CD4-positive, CD25-positive, alpha-beta regulatory T cell (primary cell): ENCODE data around the gene SKIC8. TPM values are rescaled to one million over a fixed set of nuclear protein-coding genes. Genes with fewer than 3 reads are reported as not detected.
A peak's percentile ranks its signal among the peaks of the same experiment; 100 is the strongest.

Source experiments
- ATAC-seq, 2 donors: fragments of 150-1000 bp; cut with Tn5 transposase; one replicate each; pipeline ENCODE4 v1.10.0; 2021; ENCODE audit warnings: low read depth in 2 of 2, moderate number of reproducible peaks in 2 of 2, moderate library complexity in 1 of 2
- DNase-seq, 3 donors: peaks; one replicate each; pipeline versions ENCODE4 v3.0.0 to v3.0.0-alpha.2; 2012 to 2022; ENCODE audit warnings: mixed read lengths in 1 of 3
- H3K27ac ChIP-seq: one replicate; pipeline ENCODE4 v1.7.0; 2013; ENCODE audit warnings: mild to moderate bottlenecking, low read length; ENCODE audit not compliant: insufficient read depth, poor library complexity, severe bottlenecking
- H3K27me3 ChIP-seq: one replicate; pipeline ENCODE4 v1.7.0; 2013; ENCODE audit warnings: low read length; ENCODE audit not compliant: control insufficient read depth, insufficient read depth
- H3K36me3 ChIP-seq: one replicate; pipeline ENCODE4 v1.7.0; 2013; ENCODE audit warnings: mild to moderate bottlenecking, low read length, moderate library complexity; ENCODE audit not compliant: control insufficient read depth, insufficient read depth
- H3K4me1 ChIP-seq: 2 replicates; pipeline ENCODE4 v1.7.0; 2013; ENCODE audit warnings: mild to moderate bottlenecking, low read length; ENCODE audit not compliant: insufficient read depth, control insufficient read depth, poor library complexity, severe bottlenecking
- H3K4me3 ChIP-seq: one replicate; pipeline ENCODE4 v1.7.0; 2013; ENCODE audit warnings: low read depth, mild to moderate bottlenecking, low read length, moderate library complexity
- H3K9me3 ChIP-seq, 2 experiments: 1 replicate in 1 of 2; 2 replicates in 1 of 2; pipeline ENCODE4 v1.7.0; 2013; ENCODE audit warnings: low read length in 2 of 2, mild to moderate bottlenecking in 1 of 2, moderate library complexity in 1 of 2; ENCODE audit not compliant: control insufficient read depth in 2 of 2
- H3K27ac Mint-ChIP-seq, 3 donors: one replicate each; pipeline ENCODE4 v1.8.0; 2020 to 2022; ENCODE audit warnings: mild to moderate bottlenecking in 3 of 3, mixed read lengths in 3 of 3, moderate library complexity in 2 of 3
- H3K27me3 Mint-ChIP-seq: one replicate; pipeline ENCODE4 v1.8.0; 2022; ENCODE audit warnings: mild to moderate bottlenecking, mixed read lengths
- H3K36me3 Mint-ChIP-seq: one replicate; pipeline ENCODE4 v1.8.0; 2020; ENCODE audit warnings: mixed read lengths
- H3K4me1 Mint-ChIP-seq, 4 donors: one replicate each; pipeline ENCODE4 v1.8.0; 2020 to 2022; ENCODE audit warnings: mixed read lengths in 4 of 4, mild to moderate bottlenecking in 1 of 4
- H3K4me3 Mint-ChIP-seq, 4 donors: one replicate each; pipeline ENCODE4 v1.8.0; 2020 to 2022; ENCODE audit warnings: mild to moderate bottlenecking in 4 of 4, mixed read lengths in 4 of 4, moderate library complexity in 3 of 4
- H3K9me3 Mint-ChIP-seq, 7 donors: one replicate each; pipeline ENCODE4 v1.8.0; 2020 to 2022; ENCODE audit warnings: mixed read lengths in 7 of 7, mild to moderate bottlenecking in 3 of 7, moderate library complexity in 2 of 7
- polyA plus RNA-seq, 4 donors: library from polyadenylated mRNA; unstranded; fragments of 300-500 nt; fragmentation: Illumina TruSeq; gene quantifications; one replicate each; pipeline ENCODE4 v1.2.3, GENCODE V29; 2021
- total RNA-seq: library from RNA; stranded (reverse); gene quantifications from one replicate; pipeline ENCODE4 v1.2.3, GENCODE V29; 2022

SKIC8 gene
- total and polyA plus RNA-seq, 5 donors from 2014 or later = 25.0 to 97.4 (median 89.8) TPM

DNA sequence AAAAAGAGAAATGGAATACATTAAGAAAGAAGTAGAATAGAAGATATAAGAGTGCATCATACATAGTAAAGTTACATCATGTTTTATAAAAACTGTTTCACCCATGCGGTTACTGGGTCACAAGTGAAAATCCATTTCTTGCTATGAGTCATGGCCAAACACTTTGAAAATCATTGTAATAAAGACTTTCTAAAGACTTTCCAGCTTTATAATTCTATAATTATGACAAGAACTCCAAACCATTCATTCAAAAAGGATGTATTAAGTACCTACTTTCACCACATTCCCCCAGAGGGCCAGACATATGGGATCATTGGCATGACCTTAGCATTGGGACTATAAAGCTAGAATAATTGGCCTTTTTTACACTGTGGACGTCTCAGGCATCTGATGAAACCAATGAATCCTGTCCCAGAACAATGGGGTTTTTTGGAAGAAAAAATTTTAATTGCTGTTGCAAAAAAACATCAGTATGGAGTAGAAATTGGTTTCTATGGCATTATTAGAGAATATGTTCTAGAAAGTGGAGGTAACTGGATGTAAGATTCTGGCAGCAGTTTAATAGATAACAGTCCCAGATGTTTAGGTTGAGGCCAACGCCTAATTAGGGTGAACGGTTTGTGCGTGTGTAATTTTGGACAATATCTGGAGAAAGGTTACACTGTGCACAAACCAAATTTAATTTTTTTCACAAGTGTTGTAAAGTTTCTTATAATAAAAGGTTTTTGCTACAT is 3.3 kb upstream of the SKIC8 start:
- Mint-ChIP-seq H3K4me1 (peaks cover 9 to 25% (median 13%) of the 10 kb centered on the region in 4 donors), H3K27me3 (peaks cover 28% of the 10 kb centered on the region), H3K9me3 (no peaks in the 10 kb centered on the region), H3K4me3 (peak overlapping the region in 2 of 4 donors; percentile 52 to 83), H3K27ac (no peak overlapping the region), H3K36me3 (no peaks in the 10 kb centered on the region)
- no peaks in the 10 kb centered on the region for H3K9me3 ChIP-seq
- H3K36me3 ChIP-seq = no peaks in the 10 kb centered on the region
- H3K4me3 ChIP-seq = no peak overlapping the region
- no peak overlapping the region for H3K27ac ChIP-seq
- DNase-seq = no peak
- peaks cover 14% of the 10 kb centered on the region for H3K4me1 ChIP-seq
- H3K27me3 ChIP-seq = no peaks in the 10 kb centered on the region
- ATAC-seq = no peak

GRCh38 chr15:78301828-78302227 is 2.4 kb upstream of the SKIC8 start:
- Mint-ChIP-seq H3K9me3 (no peaks in the 10 kb centered on the region), H3K4me3 (peak overlapping the region in 3 of 4 donors; percentile 56 to 83 (median 76)), H3K36me3 (no peaks in the 10 kb centered on the region), H3K27me3 (peaks cover 22% of the 10 kb centered on the region), H3K27ac (peak overlapping the region in 1 of 3 donors; percentile 32), H3K4me1 (peaks cover 12 to 31% (median 17%) of the 10 kb centered on the region in 4 donors)
- H3K4me1 ChIP-seq = peaks cover 14% of the 10 kb centered on the region
- no peak overlapping the region for H3K4me3 ChIP-seq
- no peaks in the 10 kb centered on the region for H3K27me3 ChIP-seq
- DNase-seq (no peak), ATAC-seq (no peak)
- H3K36me3 ChIP-seq = no peaks in the 10 kb centered on the region
- H3K9me3 ChIP-seq = no peaks in the 10 kb centered on the region
- H3K27ac ChIP-seq = no peak overlapping the region

- peak overlapping the region in 2 of 3 donors; percentile 32 to 51 for H3K27ac Mint-ChIP-seq
- DNase-seq (no peak), ATAC-seq (no peak)
- peak overlapping the region; percentile 56 to 83 (median 72) for H3K4me3 Mint-ChIP-seq
- H3K36me3 Mint-ChIP-seq = no peaks in the 10 kb centered on the region
- no peaks in the 10 kb centered on the region for H3K36me3 ChIP-seq
- H3K9me3 ChIP-seq = no peaks in the 10 kb centered on the region
- H3K27me3 ChIP-seq = no peaks in the 10 kb centered on the region
- peaks cover 20% of the 10 kb centered on the region for H3K27me3 Mint-ChIP-seq
- H3K4me1 ChIP-seq = peaks cover 14% of the 10 kb centered on the region
- peaks cover 12 to 32% (median 17%) of the 10 kb centered on the region in 4 donors for H3K4me1 Mint-ChIP-seq
- H3K9me3 Mint-ChIP-seq = no peaks in the 10 kb centered on the region
- no peak overlapping the region for H3K4me3 ChIP-seq
- no peak overlapping the region for H3K27ac ChIP-seq
Observed at GRCh38 chr15:78301326-78301725, 1.9 kb upstream of the SKIC8 start.

DNA sequence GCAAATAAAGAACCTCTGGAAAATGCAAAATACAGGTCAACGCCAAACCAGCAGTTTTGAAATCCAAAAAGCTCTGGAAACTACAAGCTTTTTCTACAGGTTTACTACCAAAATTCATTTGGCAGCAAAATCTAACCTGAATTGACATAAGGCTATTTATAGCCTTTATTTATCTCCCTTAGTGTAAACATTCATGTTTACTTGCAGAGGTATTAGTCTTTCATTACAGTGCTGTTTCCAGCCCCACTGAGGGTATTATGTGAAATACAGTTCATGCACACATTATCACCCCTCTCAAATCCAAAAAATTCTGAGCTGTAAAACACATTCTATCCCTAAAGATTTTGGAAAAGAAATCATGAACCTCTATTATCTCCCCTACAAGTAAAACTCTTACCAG is 7.2 kb downstream of the SKIC8 start:
- H3K27ac Mint-ChIP-seq = peak overlapping the region in 1 of 3 donors; percentile 25
- ATAC-seq = no peak
- DNase-seq = no peak
- H3K27ac ChIP-seq = no peak overlapping the region
- no peaks in the 10 kb centered on the region for H3K9me3 Mint-ChIP-seq
- H3K9me3 ChIP-seq = no peaks in the 10 kb centered on the region
- H3K36me3 Mint-ChIP-seq = peaks cover 36% of the 10 kb centered on the region
- peaks cover 49% of the 10 kb centered on the region for H3K36me3 ChIP-seq
- H3K4me3 Mint-ChIP-seq = no peak overlapping the region
- H3K27me3 ChIP-seq = no peaks in the 10 kb centered on the region
- no peak overlapping the region for H3K4me3 ChIP-seq
- no peaks in the 10 kb centered on the region for H3K4me1 ChIP-seq
- peaks cover 5 to 22% (median 10%) of the 10 kb centered on the region in 4 donors for H3K4me1 Mint-ChIP-seq
- no peaks in the 10 kb centered on the region for H3K27me3 Mint-ChIP-seq

- ATAC-seq (no peak), DNase-seq (no peak)
- no peaks in the 10 kb centered on the region for H3K27me3 Mint-ChIP-seq
- Histone ChIP-seq H3K36me3 (peaks cover 53% of the 10 kb centered on the region), H3K4me1 (no peaks in the 10 kb centered on the region), H3K9me3 (no peaks in the 10 kb centered on the region), H3K27ac (no peak overlapping the region), H3K4me3 (no peak overlapping the region), H3K27me3 (no peaks in the 10 kb centered on the region)
- no peak overlapping the region for H3K27ac Mint-ChIP-seq
- H3K4me3 Mint-ChIP-seq = no peak overlapping the region
- no peaks in the 10 kb centered on the region for H3K9me3 Mint-ChIP-seq
- peaks cover 41% of the 10 kb centered on the region for H3K36me3 Mint-ChIP-seq
- peaks cover 5 to 20% (median 8%) of the 10 kb centered on the region in 4 donors for H3K4me1 Mint-ChIP-seq
Observed at GRCh38 chr15:78291698-78292097, 7.7 kb downstream of the SKIC8 start.

DNA sequence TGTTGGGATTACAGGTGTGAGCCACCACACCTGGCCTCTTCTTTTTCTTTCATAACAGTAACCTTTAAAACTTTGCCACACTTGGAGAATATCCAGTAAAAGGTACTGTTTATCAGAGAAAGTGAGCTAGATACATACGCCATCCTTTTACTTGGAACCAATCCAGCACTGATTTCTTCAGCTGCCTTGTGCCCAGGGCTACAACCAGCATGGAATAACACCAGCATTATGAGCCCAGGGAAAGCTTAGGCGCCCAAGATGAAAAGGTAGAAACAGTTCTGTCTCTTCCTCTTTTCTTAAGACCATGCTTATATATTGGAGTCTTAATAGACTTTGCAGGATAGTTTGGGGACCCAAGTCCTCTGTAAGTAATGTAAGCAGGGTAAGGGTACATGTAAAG is 8.4 kb downstream of the SKIC8 start:
- Mint-ChIP-seq H3K27ac (no peak overlapping the region), H3K9me3 (no peaks in the 10 kb centered on the region), H3K4me1 (peaks cover 5 to 22% (median 8%) of the 10 kb centered on the region in 4 donors), H3K27me3 (no peaks in the 10 kb centered on the region), H3K36me3 (peaks cover 48% of the 10 kb centered on the region), H3K4me3 (no peak overlapping the region)
- H3K9me3 ChIP-seq = no peaks in the 10 kb centered on the region
- ATAC-seq = no peak
- DNase-seq = no peak
- no peaks in the 10 kb centered on the region for H3K4me1 ChIP-seq
- H3K27ac ChIP-seq = no peak overlapping the region
- H3K4me3 ChIP-seq = no peak overlapping the region
- peaks cover 59% of the 10 kb centered on the region for H3K36me3 ChIP-seq
- no peaks in the 10 kb centered on the region for H3K27me3 ChIP-seq

GRCh38 chr15:78290222-78290621 is 9.2 kb downstream of the SKIC8 start:
- H3K27me3 Mint-ChIP-seq = no peaks in the 10 kb centered on the region
- H3K27ac Mint-ChIP-seq = no peak overlapping the region
- H3K27ac ChIP-seq = no peak overlapping the region
- H3K36me3 Mint-ChIP-seq = peaks cover 51% of the 10 kb centered on the region
- H3K4me3 ChIP-seq = no peak overlapping the region
- no peaks in the 10 kb centered on the region for H3K9me3 Mint-ChIP-seq
- no peaks in the 10 kb centered on the region for H3K4me1 ChIP-seq
- peaks cover 4 to 20% (median 6%) of the 10 kb centered on the region in 4 donors for H3K4me1 Mint-ChIP-seq
- no peak overlapping the region for H3K4me3 Mint-ChIP-seq
- H3K9me3 ChIP-seq = no peaks in the 10 kb centered on the region
- no peak for ATAC-seq
- peaks cover 62% of the 10 kb centered on the region for H3K36me3 ChIP-seq
- no peaks in the 10 kb centered on the region for H3K27me3 ChIP-seq
- DNase-seq = no peak

GRCh38 chr15:78284758-78285157 is 14.7 kb downstream of the SKIC8 start:
- DNase-seq (no peak), ATAC-seq (no peak)
- H3K4me1 ChIP-seq = no peaks in the 10 kb centered on the region
- Mint-ChIP-seq H3K27me3 (no peaks in the 10 kb centered on the region), H3K4me3 (no peak overlapping the region), H3K4me1 (peaks cover 0 to 7% (median 0%) of the 10 kb centered on the region in 4 donors), H3K9me3 (no peaks in the 10 kb centered on the region), H3K36me3 (peaks cover 43% of the 10 kb centered on the region), H3K27ac (no peak overlapping the region)
- H3K4me3 ChIP-seq = no peak overlapping the region
- peaks cover 90% of the 10 kb centered on the region for H3K36me3 ChIP-seq
- H3K27me3 ChIP-seq = no peaks in the 10 kb centered on the region
- H3K9me3 ChIP-seq = no peaks in the 10 kb centered on the region
- H3K27ac ChIP-seq = no peak overlapping the region
